ENCODE data around the gene SIN3A.
"Not testable (repeated sequence)": the region's sequence is repeated elsewhere in the genome, so short reads cannot be mapped to it uniquely, and the experiment has no call there.

SIN3A gene

GRCh38 chr15:75338661-75339240 lies 112.7 kb downstream of the SIN3A start:
- Histone ChIP-seq H3K27me3 (peaks cover 7% of the 10 kb centered on the region), H3K9me3 (no peaks in the 10 kb centered on the region), H3K27ac (no peak overlapping the region), H3K4me1 (ENCODE audit: control insufficient read depth in 1 of 2, insufficient read depth in 1 of 2, low read depth in 1 of 2, low read length in 1 of 2) (peaks cover 14 to 15% of the 10 kb centered on the region in 2 experiments), H3K4me3 (ENCODE audit: low read depth in 1 of 2, low read length in 1 of 2) (no peak overlapping the region), H3K36me3 (peaks cover 12% of the 10 kb centered on the region)
- TF ChIP-seq CTCF (IDR thresholded peaks at IDR 0.05): no peak

- H3K9me3 ChIP-seq: no peaks in the 10 kb centered on the region
- H3K36me3 ChIP-seq: peaks cover 12% of the 10 kb centered on the region
- peaks cover 14 to 15% of the 10 kb centered on the region in 2 experiments for H3K4me1 ChIP-seq (ENCODE audit: control insufficient read depth in 1 of 2, insufficient read depth in 1 of 2, low read depth in 1 of 2, low read length in 1 of 2)
- H3K27me3 ChIP-seq: no peaks in the 10 kb centered on the region
- H3K27ac ChIP-seq: peak within 1 kb of the TSS; percentile 60
- no peak for TF ChIP-seq CTCF (IDR thresholded peaks at IDR 0.05)
- H3K4me3 ChIP-seq (ENCODE audit: low read depth in 1 of 2, low read length in 1 of 2): peak within 1 kb of the TSS; percentile 76 to 77
Measured at GRCh38 chr15:75335705-75336355, 115.7 kb downstream of the SIN3A start, which contains the start of gene COMMD4. TSS of gene COMMD4 (plus strand) at chr15:75336063. CDS start at chr15:75336090, 27 bp downstream.

- no peak for TF ChIP-seq CTCF (IDR thresholded peaks at IDR 0.05)
- no peaks in the 10 kb centered on the region for H3K27me3 ChIP-seq
- H3K27ac ChIP-seq: no peak overlapping the region
- H3K4me3 ChIP-seq (ENCODE audit: low read depth in 1 of 2, low read length in 1 of 2): peak overlapping the region; percentile 76 to 77
- peaks cover 14 to 15% of the 10 kb centered on the region in 2 experiments for H3K4me1 ChIP-seq (ENCODE audit: control insufficient read depth in 1 of 2, insufficient read depth in 1 of 2, low read depth in 1 of 2, low read length in 1 of 2)
- no peaks in the 10 kb centered on the region for H3K9me3 ChIP-seq
- peaks cover 12% of the 10 kb centered on the region for H3K36me3 ChIP-seq
Measured at GRCh38 chr15:75335313-75335704, 116.2 kb downstream of the SIN3A start.

- not testable (repeated sequence) for H3K36me3 ChIP-seq; H3K9me3 ChIP-seq; H3K27ac ChIP-seq; H3K27me3 ChIP-seq; H3K4me3 ChIP-seq (ENCODE audit: low read depth in 1 of 2, low read length in 1 of 2)
- H3K4me1 ChIP-seq (ENCODE audit: control insufficient read depth in 1 of 2, insufficient read depth in 1 of 2, low read depth in 1 of 2, low read length in 1 of 2): peaks cover 14 to 15% of the 10 kb centered on the region in 2 experiments
Measured at GRCh38 chr15:75333654-75334419, 117.7 kb downstream of the SIN3A start.

- H3K36me3 ChIP-seq; H3K9me3 ChIP-seq; H3K27ac ChIP-seq; H3K4me3 ChIP-seq (ENCODE audit: low read depth in 1 of 2, low read length in 1 of 2); H3K27me3 ChIP-seq: not testable (repeated sequence)
- H3K4me1 ChIP-seq (ENCODE audit: control insufficient read depth in 1 of 2, insufficient read depth in 1 of 2, low read depth in 1 of 2, low read length in 1 of 2): peaks cover 14 to 15% of the 10 kb centered on the region in 2 experiments
Measured at GRCh38 chr15:75332093-75332492, 119.4 kb downstream of the SIN3A start.

- Histone ChIP-seq H3K4me1 (ENCODE audit: control insufficient read depth in 1 of 2, insufficient read depth in 1 of 2, low read depth in 1 of 2, low read length in 1 of 2) (no peaks in the 10 kb centered on the region), H3K27me3 (no peaks in the 10 kb centered on the region), H3K9me3 (no peaks in the 10 kb centered on the region), H3K36me3 (no peaks in the 10 kb centered on the region), H3K4me3 (ENCODE audit: low read depth in 1 of 2, low read length in 1 of 2) (no peak overlapping the region), H3K27ac (no peak overlapping the region)
- no peak for TF ChIP-seq CTCF (IDR thresholded peaks at IDR 0.05)
Measured at GRCh38 chr15:75329571-75329970, 121.9 kb downstream of the SIN3A start.
